ENCODE data around the gene RFX1.
"Not testable (repeated sequence)": the region's sequence is repeated elsewhere in the genome, so short reads cannot be mapped to it uniquely, and the experiment has no call there.

Gene RFX1

GRCh38 chr19:13971868-13972267 lies 34.3 kb downstream of the RFX1 start:
- H3K4me1 ChIP-seq (ENCODE audit: control insufficient read depth, insufficient read depth, low read length); H3K9ac ChIP-seq (ENCODE audit: low read length); H3K27me3 ChIP-seq (ENCODE audit: control insufficient read depth, insufficient read depth, low read length); H3K9me3 ChIP-seq (ENCODE audit: control insufficient read depth, low read length); H3K36me3 ChIP-seq (ENCODE audit: control insufficient read depth, insufficient read depth, low read length); H3K4me3 ChIP-seq (ENCODE audit: low read length): not testable (repeated sequence)

DNA sequence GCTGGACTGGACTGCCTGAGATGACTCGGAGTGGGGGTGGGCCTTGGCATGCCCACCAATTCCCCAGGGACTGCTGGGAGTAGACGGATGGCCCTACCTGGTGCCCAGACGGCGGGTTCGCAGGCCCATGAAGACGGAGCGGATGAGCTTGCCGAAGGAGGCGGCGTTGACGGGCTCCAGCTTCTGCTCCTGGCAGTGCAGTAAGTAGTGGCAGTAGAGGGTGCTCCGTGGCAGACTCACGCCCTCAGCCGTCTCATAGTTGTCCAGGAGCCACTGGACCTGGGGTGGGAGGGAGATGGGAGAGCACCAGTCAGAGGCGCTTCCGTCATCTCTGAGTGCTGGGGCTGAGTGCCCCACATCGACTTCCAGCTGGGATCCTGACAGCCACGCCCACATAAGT lies 36.2 kb downstream of the RFX1 start:
- Histone ChIP-seq H3K4me3 (ENCODE audit: low read length) (no peak overlapping the region), H3K36me3 (ENCODE audit: control insufficient read depth, insufficient read depth, low read length) (no peaks in the 10 kb centered on the region), H3K4me1 (ENCODE audit: control insufficient read depth, insufficient read depth, low read length) (no peaks in the 10 kb centered on the region), H3K27me3 (ENCODE audit: control insufficient read depth, insufficient read depth, low read length) (no peaks in the 10 kb centered on the region), H3K9me3 (ENCODE audit: control insufficient read depth, low read length) (no peaks in the 10 kb centered on the region), H3K9ac (ENCODE audit: low read length) (no peak overlapping the region)

GRCh38 chr19:13968999-13969398 lies 37.1 kb downstream of the RFX1 start:
- no peaks in the 10 kb centered on the region for H3K9me3 ChIP-seq (ENCODE audit: control insufficient read depth, low read length)
- H3K9ac ChIP-seq (ENCODE audit: low read length) = no peak overlapping the region
- H3K36me3 ChIP-seq (ENCODE audit: control insufficient read depth, insufficient read depth, low read length) = no peaks in the 10 kb centered on the region
- no peaks in the 10 kb centered on the region for H3K4me1 ChIP-seq (ENCODE audit: control insufficient read depth, insufficient read depth, low read length)
- no peak overlapping the region for H3K4me3 ChIP-seq (ENCODE audit: low read length)
- no peaks in the 10 kb centered on the region for H3K27me3 ChIP-seq (ENCODE audit: control insufficient read depth, insufficient read depth, low read length)

GRCh38 chr19:13968383-13968935 lies 37.7 kb downstream of the RFX1 start:
- H3K27me3 ChIP-seq (ENCODE audit: control insufficient read depth, insufficient read depth, low read length) = no peaks in the 10 kb centered on the region
- H3K4me1 ChIP-seq (ENCODE audit: control insufficient read depth, insufficient read depth, low read length) = no peaks in the 10 kb centered on the region
- H3K9me3 ChIP-seq (ENCODE audit: control insufficient read depth, low read length) = no peaks in the 10 kb centered on the region
- no peak overlapping the region for H3K9ac ChIP-seq (ENCODE audit: low read length)
- H3K36me3 ChIP-seq (ENCODE audit: control insufficient read depth, insufficient read depth, low read length) = no peaks in the 10 kb centered on the region
- H3K4me3 ChIP-seq (ENCODE audit: low read length) = no peak overlapping the region

GRCh38 chr19:13967206-13967605 lies 38.9 kb downstream of the RFX1 start:
- not testable (repeated sequence) for H3K36me3 ChIP-seq (ENCODE audit: control insufficient read depth, insufficient read depth, low read length); H3K4me1 ChIP-seq (ENCODE audit: control insufficient read depth, insufficient read depth, low read length)

DNA sequence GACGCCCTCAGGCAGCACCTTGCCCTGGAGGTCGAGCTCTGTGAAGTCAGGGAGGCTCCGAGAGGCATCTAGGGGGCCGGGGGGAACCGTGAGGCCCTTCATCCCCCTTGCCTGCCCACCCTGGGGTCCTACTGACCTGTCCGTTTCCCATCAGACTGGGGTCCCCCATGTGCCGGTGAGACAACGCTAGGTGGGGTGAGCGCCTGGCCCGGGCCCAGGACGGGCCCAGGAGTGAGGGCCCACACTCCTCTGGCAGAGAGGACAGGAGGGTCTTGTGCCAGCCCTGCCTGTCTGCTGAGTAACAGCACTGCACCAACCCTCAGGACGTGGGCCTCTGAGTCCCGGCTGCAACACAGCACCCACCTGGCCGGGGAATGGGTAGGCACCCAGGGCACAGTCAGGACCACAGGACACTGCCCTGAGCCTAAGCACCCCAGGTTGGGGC lies 39.4 kb downstream of the RFX1 start:
- H3K27me3 ChIP-seq (ENCODE audit: control insufficient read depth, insufficient read depth, low read length) = no peaks in the 10 kb centered on the region
- H3K4me1 ChIP-seq (ENCODE audit: control insufficient read depth, insufficient read depth, low read length) = no peaks in the 10 kb centered on the region
- no peak overlapping the region for H3K9ac ChIP-seq (ENCODE audit: low read length)
- H3K4me3 ChIP-seq (ENCODE audit: low read length) = no peak overlapping the region
- no peaks in the 10 kb centered on the region for H3K36me3 ChIP-seq (ENCODE audit: control insufficient read depth, insufficient read depth, low read length)
- H3K9me3 ChIP-seq (ENCODE audit: control insufficient read depth, low read length) = no peaks in the 10 kb centered on the region

More at GRCh38 chr19:13967206-13967605, 38.9 kb downstream of the RFX1 start:
- H3K9ac ChIP-seq (ENCODE audit: low read length); H3K4me3 ChIP-seq (ENCODE audit: low read length); H3K27me3 ChIP-seq (ENCODE audit: control insufficient read depth, insufficient read depth, low read length); H3K9me3 ChIP-seq (ENCODE audit: control insufficient read depth, low read length): not testable (repeated sequence)

DNA sequence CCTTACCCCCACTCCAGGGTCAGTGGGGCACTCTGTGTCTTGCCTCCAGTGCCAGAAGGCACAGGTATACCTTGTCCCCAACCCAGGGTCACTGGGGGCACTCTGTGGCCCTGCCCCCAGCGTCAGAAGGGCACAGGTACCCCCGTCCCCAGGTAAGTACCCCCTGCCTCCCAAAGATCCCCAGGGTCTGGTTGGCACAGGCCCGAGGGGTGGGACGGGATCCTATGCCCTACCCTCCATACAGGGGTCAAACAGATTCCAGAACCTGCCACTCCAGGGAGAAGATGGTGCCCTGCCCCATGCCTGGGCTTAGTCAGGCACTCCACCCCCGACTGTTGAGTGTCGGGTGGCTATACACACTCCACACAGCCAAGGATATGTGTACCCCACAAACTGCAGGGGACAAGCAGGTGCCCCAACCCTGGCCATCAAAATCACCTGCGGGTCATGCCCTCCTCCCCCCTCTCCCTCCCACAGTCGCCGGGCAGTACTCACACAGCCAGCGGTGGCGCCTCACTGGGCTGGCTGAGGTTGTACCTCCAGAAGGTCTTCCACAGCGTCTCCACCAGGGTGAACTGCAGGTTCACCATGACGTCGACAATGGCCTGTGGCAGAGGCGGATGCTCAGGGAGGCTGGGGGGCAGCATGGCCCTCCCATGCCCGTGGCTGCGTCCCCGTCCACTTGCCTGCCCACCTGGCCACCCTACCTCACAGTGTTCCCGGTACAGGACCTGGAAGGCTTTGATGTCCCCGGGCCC lies 40.0 kb downstream of the RFX1 start:
- no peaks in the 10 kb centered on the region for H3K9me3 ChIP-seq (ENCODE audit: control insufficient read depth, low read length)
- no peak overlapping the region for H3K9ac ChIP-seq (ENCODE audit: low read length)
- H3K36me3 ChIP-seq (ENCODE audit: control insufficient read depth, insufficient read depth, low read length) = no peaks in the 10 kb centered on the region
- H3K27me3 ChIP-seq (ENCODE audit: control insufficient read depth, insufficient read depth, low read length) = no peaks in the 10 kb centered on the region
- H3K4me1 ChIP-seq (ENCODE audit: control insufficient read depth, insufficient read depth, low read length) = no peaks in the 10 kb centered on the region
- H3K4me3 ChIP-seq (ENCODE audit: low read length) = no peak overlapping the region

DNA sequence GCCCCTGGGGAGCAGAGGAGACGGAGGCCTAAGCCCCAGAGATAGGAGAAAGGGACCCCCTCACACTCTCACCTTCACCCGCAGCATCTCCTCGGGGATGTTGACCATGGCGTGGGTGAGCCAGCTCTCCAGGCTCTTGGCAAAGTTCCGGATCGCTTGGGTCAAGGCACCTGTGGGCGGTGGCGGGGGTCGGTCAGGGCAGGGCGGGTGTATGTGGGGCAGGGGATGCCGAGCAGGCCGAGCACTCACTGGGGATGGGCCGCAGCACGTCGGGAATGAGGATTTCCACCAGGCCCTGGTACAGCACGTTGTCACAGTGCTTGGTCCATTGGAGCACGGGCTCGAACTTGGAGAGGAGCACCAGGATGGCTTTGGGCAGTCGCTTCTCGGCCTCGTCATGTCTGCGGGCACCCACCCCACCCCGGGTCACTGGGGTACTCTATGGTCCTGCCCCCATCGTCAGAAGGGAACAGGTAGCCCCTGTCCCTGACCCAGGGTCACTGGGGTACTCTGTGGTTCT lies 40.7 kb downstream of the RFX1 start:
- Histone ChIP-seq H3K36me3 (ENCODE audit: control insufficient read depth, insufficient read depth, low read length) (no peaks in the 10 kb centered on the region), H3K9ac (ENCODE audit: low read length) (no peak overlapping the region)

GRCh38 chr19:13964776-13965175 lies 41.3 kb downstream of the RFX1 start:
- Histone ChIP-seq H3K9me3 (ENCODE audit: control insufficient read depth, low read length) (no peaks in the 10 kb centered on the region), H3K4me1 (ENCODE audit: control insufficient read depth, insufficient read depth, low read length) (no peaks in the 10 kb centered on the region), H3K27me3 (ENCODE audit: control insufficient read depth, insufficient read depth, low read length) (no peaks in the 10 kb centered on the region), H3K36me3 (ENCODE audit: control insufficient read depth, insufficient read depth, low read length) (no peaks in the 10 kb centered on the region), H3K4me3 (ENCODE audit: low read length) (no peak overlapping the region), H3K9ac (ENCODE audit: low read length) (no peak overlapping the region)

More for the DNA sequence above, 40.7 kb downstream of the RFX1 start:
- Histone ChIP-seq H3K4me1 (ENCODE audit: control insufficient read depth, insufficient read depth, low read length) (no peaks in the 10 kb centered on the region), H3K27me3 (ENCODE audit: control insufficient read depth, insufficient read depth, low read length) (no peaks in the 10 kb centered on the region), H3K4me3 (ENCODE audit: low read length) (no peak overlapping the region), H3K9me3 (ENCODE audit: control insufficient read depth, low read length) (no peaks in the 10 kb centered on the region)

DNA sequence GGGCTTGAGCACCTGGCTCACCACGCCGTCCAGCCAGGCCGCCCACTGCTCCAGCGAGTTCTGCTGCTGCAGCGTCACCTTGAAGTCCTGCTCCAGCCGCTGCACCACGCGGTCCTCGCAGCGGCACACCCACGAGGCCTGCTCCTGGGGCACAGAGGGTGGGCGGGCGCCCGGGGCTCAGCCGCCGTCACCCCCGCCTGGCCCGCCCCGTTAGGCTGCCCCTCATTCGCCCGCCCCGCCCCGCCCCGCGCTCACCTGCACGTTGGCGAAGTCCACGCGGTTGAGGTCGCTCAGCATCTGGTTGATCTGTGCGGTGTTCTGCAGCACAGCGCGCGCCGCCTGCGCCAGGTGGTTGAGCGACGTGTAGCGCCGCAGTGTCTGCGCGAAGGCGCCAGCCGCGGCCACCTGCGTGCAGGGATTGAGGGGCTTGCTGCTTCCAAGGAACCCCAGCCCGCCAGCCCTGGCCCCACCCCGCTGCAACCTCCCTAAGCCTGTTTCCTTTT lies 42.5 kb downstream of the RFX1 start:
- H3K4me3 ChIP-seq (ENCODE audit: low read length) = no peak overlapping the region

DNA sequence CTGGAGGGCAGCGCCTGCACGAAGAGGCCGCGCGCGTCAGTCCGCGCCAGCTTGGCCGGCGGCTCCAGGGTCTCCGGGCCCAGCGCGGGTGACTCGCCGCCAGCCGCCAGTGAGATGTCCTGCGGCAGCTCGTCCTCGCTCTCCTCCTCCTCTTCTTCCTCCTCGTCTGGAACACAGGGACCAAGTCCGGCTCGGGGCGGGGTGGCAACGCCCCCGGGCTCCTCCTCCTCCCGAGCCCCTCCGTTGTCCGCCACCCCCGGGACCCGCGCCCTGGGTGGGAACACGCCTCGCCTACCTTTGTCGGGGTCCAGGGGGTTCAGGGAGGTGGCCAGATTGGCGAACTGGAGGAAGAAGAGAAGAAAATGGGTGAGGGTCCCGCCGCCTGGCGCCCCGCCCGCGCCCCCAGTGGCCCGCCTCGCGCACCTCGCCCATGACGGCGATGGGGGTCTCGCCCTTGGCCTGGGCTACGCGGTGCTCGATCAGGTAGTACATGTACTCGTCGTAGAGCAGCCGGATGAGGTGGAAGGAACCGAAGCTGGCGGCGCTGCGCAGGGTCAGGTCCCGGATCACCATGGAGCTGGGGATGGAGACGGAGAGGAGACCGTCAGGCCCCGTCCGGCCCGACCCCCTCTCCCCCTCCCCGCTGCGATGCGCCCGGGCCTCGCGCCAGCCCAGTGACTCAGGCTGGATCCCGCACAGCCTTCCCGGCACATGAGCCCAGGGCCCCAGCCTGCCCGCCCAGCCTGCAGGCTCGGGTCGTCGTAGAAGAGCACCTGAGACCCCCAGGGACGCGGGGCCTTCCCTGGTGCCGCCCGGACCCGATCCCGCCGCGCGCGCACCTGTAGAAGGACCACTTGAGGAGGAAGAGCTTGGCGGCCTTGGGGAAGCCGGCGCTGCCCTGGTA lies 43.2 kb downstream of the RFX1 start:
- Histone ChIP-seq H3K9me3 (ENCODE audit: control insufficient read depth, low read length) (no peaks in the 10 kb centered on the region), H3K4me1 (ENCODE audit: control insufficient read depth, insufficient read depth, low read length) (no peaks in the 10 kb centered on the region), H3K4me3 (ENCODE audit: low read length) (no peak overlapping the region), H3K36me3 (ENCODE audit: control insufficient read depth, insufficient read depth, low read length) (peaks cover 6% of the 10 kb centered on the region), H3K27me3 (ENCODE audit: control insufficient read depth, insufficient read depth, low read length) (no peaks in the 10 kb centered on the region), H3K9ac (ENCODE audit: low read length) (no peak overlapping the region)

More for the DNA sequence above, 42.5 kb downstream of the RFX1 start:
- H3K4me1 ChIP-seq (ENCODE audit: control insufficient read depth, insufficient read depth, low read length) = no peaks in the 10 kb centered on the region
- H3K9ac ChIP-seq (ENCODE audit: low read length) = no peak overlapping the region
- no peaks in the 10 kb centered on the region for H3K36me3 ChIP-seq (ENCODE audit: control insufficient read depth, insufficient read depth, low read length)
- no peaks in the 10 kb centered on the region for H3K27me3 ChIP-seq (ENCODE audit: control insufficient read depth, insufficient read depth, low read length)
- no peaks in the 10 kb centered on the region for H3K9me3 ChIP-seq (ENCODE audit: control insufficient read depth, low read length)

All from mucosa of stomach (tissue), 1 donor.